VCaP (cell line): ENCODE measurements around the gene CRYGN.
A peak's percentile ranks its signal among the peaks of the same experiment; 100 is the strongest.

ENCODE experiments used
- H3K27ac ChIP-seq: fragments of 450-650 bp; 2 replicates; pipeline ENCODE4 v1.5.1; 2017
- CTCF ChIP-seq: fragments of 450-650 bp; conservative IDR thresholded peaks from 2 replicates; pipeline ENCODE4 v1.5.1; 2017; ENCODE audit warnings: mild to moderate bottlenecking, moderate library complexity

The CRYGN gene

DNA sequence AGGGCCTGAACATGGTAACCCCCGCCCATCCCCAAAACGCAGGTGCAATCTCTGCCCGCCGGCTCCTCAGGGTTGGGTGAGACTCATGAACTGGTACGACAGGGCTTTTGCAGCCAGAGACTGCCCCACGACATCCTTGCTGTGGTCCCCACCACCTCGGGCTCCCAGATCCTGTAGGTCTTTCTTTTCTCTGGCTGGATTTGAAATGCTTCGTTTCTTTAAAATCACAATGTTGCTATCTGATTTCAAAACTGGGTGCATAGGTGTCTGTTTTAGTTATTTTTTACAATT is 52.0 kb downstream of the CRYGN start:
- H3K27ac ChIP-seq = no peak overlapping the region
- TF ChIP-seq CTCF = no peak

DNA sequence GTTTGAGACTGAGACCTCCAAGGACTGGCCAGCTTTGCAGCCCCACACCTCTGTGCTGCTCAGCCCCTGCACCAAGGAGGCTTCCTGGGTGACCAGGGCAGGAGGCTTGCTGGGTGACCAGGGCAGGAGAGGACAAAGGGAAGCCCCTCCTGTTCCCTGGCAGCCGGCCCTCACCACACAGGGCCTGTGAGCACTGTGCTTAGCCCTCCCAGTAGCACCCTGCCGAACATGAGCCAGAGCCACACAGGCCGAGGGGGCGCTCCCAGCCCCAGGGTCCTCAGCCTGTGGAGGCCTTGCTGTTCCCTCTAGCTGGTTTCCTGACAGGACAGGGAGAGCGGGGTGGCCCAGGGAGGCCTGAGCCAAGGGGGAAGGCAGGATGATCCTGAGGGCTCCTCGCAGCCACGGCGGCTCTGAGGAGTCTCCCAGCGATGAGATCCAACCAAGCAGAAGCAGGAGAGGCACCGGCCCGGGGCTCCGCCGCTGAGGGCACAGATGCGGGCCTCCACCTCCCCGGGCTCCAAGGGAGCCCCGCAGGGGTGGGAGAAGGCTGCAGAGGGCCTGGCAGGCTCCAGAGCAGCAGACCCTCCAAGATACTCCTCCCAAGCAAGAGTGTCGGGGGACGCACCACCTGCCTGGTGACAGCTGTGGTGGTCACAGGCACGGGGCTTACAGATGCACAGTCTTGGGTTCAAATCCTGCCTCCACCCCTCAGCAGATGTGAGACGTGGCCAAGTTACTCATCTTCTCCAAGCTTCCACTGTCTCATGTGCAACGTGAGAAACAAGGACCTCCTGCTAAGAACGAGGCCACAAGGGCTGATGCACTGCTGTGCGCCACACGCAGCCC is 52.6 kb downstream of the CRYGN start:
- H3K27ac ChIP-seq = peak overlapping the region; percentile 5; the same call in 1 of the 2 replicates
- no peak for TF ChIP-seq CTCF

DNA sequence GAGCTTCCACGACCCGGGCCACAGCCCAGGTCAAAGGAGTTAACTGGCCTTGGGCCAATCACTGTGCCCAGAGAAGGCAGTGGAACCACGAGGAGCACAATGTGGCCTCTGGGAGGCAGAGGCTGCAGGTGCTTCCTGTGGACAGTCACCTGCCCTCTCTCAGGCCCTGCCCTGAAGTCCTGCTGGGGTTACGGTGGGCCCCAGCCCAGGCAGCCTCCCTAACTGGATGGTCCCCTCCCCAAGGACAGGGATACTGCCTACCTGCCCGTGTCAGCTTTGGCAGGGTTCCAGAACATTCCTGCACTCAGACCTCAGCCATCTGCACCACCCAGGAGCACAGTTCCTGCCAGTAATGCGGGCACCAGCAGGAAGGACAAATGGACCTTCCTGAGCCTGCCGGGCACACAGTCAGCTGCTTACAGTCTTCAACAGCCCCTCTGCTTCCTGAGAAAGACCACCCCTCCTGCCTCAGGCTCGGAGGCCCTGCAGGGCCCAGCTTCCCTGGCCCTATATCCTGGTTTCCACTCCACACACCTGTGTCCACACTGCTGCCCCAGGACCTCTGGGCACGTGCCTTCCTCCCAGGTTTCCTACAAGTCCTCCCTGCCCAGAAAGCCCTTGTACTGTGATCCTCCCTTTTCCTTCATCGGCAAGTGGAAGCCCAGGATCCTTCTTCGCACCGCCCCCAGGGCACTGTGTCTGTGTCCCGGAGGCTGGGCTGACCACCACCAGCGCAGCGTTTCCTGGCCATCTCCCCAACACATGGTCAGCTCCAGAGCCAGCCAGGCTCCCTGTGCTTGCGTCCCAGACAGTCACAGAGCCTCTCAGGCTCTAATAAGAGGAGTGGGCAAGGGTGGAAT is 53.4 kb downstream of the CRYGN start:
- TF ChIP-seq CTCF = no peak
- peak overlapping the region; percentile 5; the same call in 1 of the 2 replicates for H3K27ac ChIP-seq

GRCh38 chr7:151385626-151386300 is 54.2 kb downstream of the CRYGN start:
- no peak for TF ChIP-seq CTCF
- no peak overlapping the region for H3K27ac ChIP-seq

GRCh38 chr7:151384776-151385625 is 54.9 kb downstream of the CRYGN start:
- TF ChIP-seq CTCF = no peak
- H3K27ac ChIP-seq = no peak overlapping the region

DNA sequence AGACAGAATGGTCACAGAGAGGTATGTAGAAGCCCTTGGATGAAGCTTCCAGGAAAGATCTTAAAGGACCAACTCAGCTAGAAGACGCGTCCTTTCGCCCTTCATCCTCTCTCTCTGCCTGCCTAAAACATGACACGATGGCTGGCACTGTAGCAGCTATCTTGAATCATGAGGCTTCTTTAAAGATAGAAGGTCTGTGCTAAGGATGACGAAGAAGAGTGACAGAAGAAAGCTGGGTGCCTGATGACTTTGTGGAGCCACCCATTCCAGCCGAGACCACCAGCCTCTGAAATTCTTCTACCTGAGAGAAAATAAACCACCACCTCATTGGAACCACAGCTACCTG is 55.6 kb downstream of the CRYGN start:
- TF ChIP-seq CTCF = no peak
- no peak overlapping the region for H3K27ac ChIP-seq
